GM12878 (cell line): Measurements from ENCODE around the gene PI16. TPM values are rescaled to one million over a fixed set of nuclear protein-coding genes. Genes with fewer than 3 reads are reported as not detected.

Experiments
- ATAC-seq: fragments of 200-7000 bp; cut with Tn5 transposase; 3 replicates; pipeline ENCODE4 v1.9.1; 2020; ENCODE audit warnings: mild to moderate bottlenecking, moderate library complexity
- BruUV-seq: library from RNA; stranded (reverse); fragments of 400-500 nt; replicated peaks from 2 replicates; lab custom pipeline; 2021; lab: Mats Ljungman, UMichigan
- CTCF ChIA-PET: fragments of 300-600 bp; sonication (Branson Sonifier 250); formaldehyde crosslinking; extraction: SDS; loops from one replicate; lab custom pipeline; 2021; ENCODE audit warnings: inconsistent platforms; lab: Yijun Ruan, JAX
- POLR2A ChIA-PET: fragments of 350-600 bp; formaldehyde crosslinking; extraction: SDS; loops from one replicate; lab custom pipeline; 2021; ENCODE audit warnings: inconsistent platforms; lab: Charles Lee
- RAD21 ChIA-PET: fragments of 300-600 bp; sonication (Branson Sonifier 250); formaldehyde crosslinking; loops from one replicate; lab custom pipeline; 2023; ENCODE audit warnings: antibody characterized with exemption; ENCODE audit not compliant: unreplicated experiment; lab: Charles Lee
- SMC1A ChIA-PET: fragments of 300-600 bp; sonication (Branson Sonifier 250); formaldehyde crosslinking; loops from one replicate; lab custom pipeline; 2023; ENCODE audit not compliant: unreplicated experiment, uncharacterized antibody; lab: Charles Lee
- DNase-seq: peaks from one replicate; pipeline ENCODE4 v3.0.0-alpha.2; 2011; ENCODE audit warnings: low read depth, low spot score
- FAIRE-seq: peaks from 3 replicates; lab custom pipeline; 2011; peaks lifted over from hg19 to GRCh38; lab: Jason Lieb, UNC
- H2AFZ ChIP-seq: 2 replicates; pipeline ENCODE4 v1.6.0; 2011; ENCODE audit warnings: low read depth, low read length, control low read depth; ENCODE audit not compliant: control insufficient read depth
- H3K27ac ChIP-seq: 2 replicates; pipeline ENCODE4 v1.5.1; 2011; ENCODE audit warnings: control low read depth; ENCODE audit not compliant: control insufficient read depth, insufficient read depth
- H3K27me3 ChIP-seq, 2 experiments: replicated peaks in 1 of 2; 2 replicates each; pipeline versions ENCODE4 v1.6.0 to v1.6.1; 2011; ENCODE audit warnings: low read length in 1 of 2; ENCODE audit not compliant: control insufficient read depth in 2 of 2, insufficient read depth in 2 of 2
- H3K36me3 ChIP-seq, 2 experiments: 2 replicates each; pipeline ENCODE4 v1.5.1; 2011; ENCODE audit warnings: low read length in 1 of 2; ENCODE audit not compliant: control insufficient read depth in 2 of 2, insufficient read depth in 2 of 2
- H3K4me1 ChIP-seq: 2 replicates; pipeline ENCODE4 v1.6.1; 2011; ENCODE audit warnings: mild to moderate bottlenecking, low read length, moderate library complexity, mixed read lengths; ENCODE audit not compliant: control insufficient read depth, insufficient read depth
- H3K4me2 ChIP-seq: 2 replicates; pipeline ENCODE4 v1.6.0; 2011; ENCODE audit warnings: control low read depth; ENCODE audit not compliant: control insufficient read depth, insufficient read depth
- H3K4me3 ChIP-seq: fragments of 200-600 bp; sonication (generic); 2 replicates; pipeline ENCODE4 v1.5.1; 2016
- H3K79me2 ChIP-seq: 2 replicates; pipeline ENCODE4 v1.6.0; 2011; ENCODE audit warnings: low read length; ENCODE audit not compliant: control insufficient read depth, insufficient read depth
- H3K9ac ChIP-seq: 2 replicates; pipeline ENCODE4 v1.8.0; 2011; ENCODE audit warnings: low read length, control low read depth, mixed read lengths; ENCODE audit not compliant: control insufficient read depth, insufficient read depth
- H3K9me3 ChIP-seq: replicated peaks from 3 replicates; pipeline ENCODE4 v1.5.1; 2011; ENCODE audit warnings: mild to moderate bottlenecking, low read length; ENCODE audit not compliant: control insufficient read depth, insufficient read depth
- H4K20me1 ChIP-seq: 2 replicates; pipeline ENCODE4 v1.6.0; 2011; ENCODE audit not compliant: control insufficient read depth, insufficient read depth
- EED ChIP-seq: sonication (generic); IDR thresholded peaks from 2 replicates; pipeline ENCODE4 v1.6.1; 2016; ENCODE audit warnings: antibody characterized with exemption, low read depth
- ESRRA ChIP-seq: IDR thresholded peaks from 2 replicates; pipeline ENCODE4 v1.6.1; 2012; ENCODE audit warnings: mild to moderate bottlenecking, low read length, improper control_type of control experiment
- IRF4 ChIP-seq: IDR thresholded peaks from 2 replicates; pipeline ENCODE4 v1.6.1; 2011; ENCODE audit warnings: low read depth, low read length
- JUNB ChIP-seq: IDR thresholded peaks from 2 replicates; pipeline ENCODE4 v1.6.1; 2016; ENCODE audit warnings: antibody characterized with exemption, mild to moderate bottlenecking
- RAD21 ChIP-seq: IDR thresholded peaks from 2 replicates; pipeline ENCODE4 v1.6.1; 2011; ENCODE audit warnings: mild to moderate bottlenecking, low read depth, low read length, moderate library complexity; ENCODE audit not compliant: insufficient read depth
- SIX5 ChIP-seq: IDR thresholded peaks from 2 replicates; pipeline ENCODE4 v1.6.1; 2011; ENCODE audit warnings: mild to moderate bottlenecking, low read depth, low read length, moderate library complexity; ENCODE audit not compliant: severe bottlenecking
- SMAD1 ChIP-seq: fragments of 450-650 bp; IDR thresholded peaks from 2 replicates; pipeline ENCODE4 v1.6.1; 2018; ENCODE audit warnings: mild to moderate bottlenecking, low read depth; ENCODE audit not compliant: partially characterized antibody
- SREBF1 ChIP-seq: IDR thresholded peaks from 2 replicates; pipeline ENCODE4 v1.6.1; 2012; ENCODE audit warnings: mild to moderate bottlenecking, low read length
- WRNIP1 ChIP-seq: IDR thresholded peaks from 2 replicates; pipeline ENCODE4 v1.6.1; 2011; ENCODE audit warnings: low read depth, low read length, improper control_type of control experiment, borderline replicate concordance
- YY1 ChIP-seq: IDR thresholded peaks from 2 replicates; pipeline ENCODE4 v1.6.1; 2011; ENCODE audit warnings: low read depth, mild to moderate bottlenecking, low read length
- ZNF24 ChIP-seq: fragments of 450-650 bp; IDR thresholded peaks from 2 replicates; pipeline ENCODE4 v1.6.1; 2017; ENCODE audit warnings: antibody characterized with exemption, mild to moderate bottlenecking
- WGBS: methylation state at CpG from one replicate; pipeline ENCODE4 v1.1.6; 2016; ENCODE audit warnings: low lambda C conversion rate; ENCODE audit not compliant: insufficient replicate concordance, insufficient coverage; ENCODE audit errors: missing lambda C conversion rate; 5-methylcytosine and 5-hydroxymethylcytosine counted together
- in situ Hi-C: fragments of 300-500 bp; cut with MboI; formaldehyde crosslinking; loops from 9 replicates; pipeline ENCODE4 v1.14.3; 2018; ENCODE audit warnings: mixed read lengths
- intact Hi-C: fragments of 100-400 bp; cut with micrococcal nuclease; formaldehyde crosslinking; loops from one replicate; pipeline ENCODE4 v1.14.2; 2022; ENCODE audit not compliant: unreplicated experiment
- polyA plus RNA-seq, 11 experiments: library from polyadenylated mRNA; depleted of rRNA in 4 of 11; unstranded in 6 of 11; stranded (reverse) in 5 of 11; fragments of >200 nt; fragmentation: Nextera tagmentation in 4 of 11; fragmentation: Illumina TruSeq in 1 of 11; extraction: Ambion mirVana in 4 of 11; extraction: Trizol in 1 of 11; gene quantifications; 1 replicate in 1 of 11; 2 replicates in 10 of 11; pipeline versions ENCODE4 v1.2.1 to v1.2.3, GENCODE V29; 2011 to 2016; ENCODE audit warnings: inconsistent platforms in 2 of 11, missing spikeins in 2 of 11, low read depth in 1 of 11
- total RNA-seq, 4 experiments: library from RNA; depleted of rRNA in 3 of 4; stranded (reverse); fragments of >200 nt in 3 of 4; fragmentation: Illumina TruSeq in 1 of 4; extraction: Trizol in 1 of 4; gene quantifications; 2 replicates each; pipeline versions ENCODE4 v1.2.1 to v1.2.3, GENCODE V29; 2013 to 2021
- TF ChIP-seq, protein P1 (sequence below): fragments of 450-650 bp; IDR thresholded peaks from 2 replicates; pipeline ENCODE4 v1.6.1; 2017; ENCODE audit warnings: low read depth, mild to moderate bottlenecking, moderate library complexity
- TF ChIP-seq, protein P2 (sequence below): fragments of 450-650 bp; conservative IDR thresholded peaks from 2 replicates; pipeline ENCODE4 v1.6.1; 2017; ENCODE audit warnings: mild to moderate bottlenecking, moderate library complexity
- TF ChIP-seq, protein P3 (sequence below): fragments of 450-650 bp; formaldehyde crosslinking; IDR thresholded peaks from 2 replicates; pipeline ENCODE4 v1.4.0; 2022; ENCODE audit warnings: mild to moderate bottlenecking, moderate library complexity
- TF ChIP-seq, protein P4 (sequence below): fragments of 150-350 bp; IDR thresholded peaks from 2 replicates; pipeline ENCODE4 v1.6.1; 2014; ENCODE audit warnings: mild to moderate bottlenecking, low read depth, low read length

PI16 gene
- total and polyA plus RNA-seq, 10 of the 15 experiments (the other 5 are each of a cell fraction or from before 2014, with no cell fraction given): 0.08 to 0.12 TPM; not detected in 8

DNA sequence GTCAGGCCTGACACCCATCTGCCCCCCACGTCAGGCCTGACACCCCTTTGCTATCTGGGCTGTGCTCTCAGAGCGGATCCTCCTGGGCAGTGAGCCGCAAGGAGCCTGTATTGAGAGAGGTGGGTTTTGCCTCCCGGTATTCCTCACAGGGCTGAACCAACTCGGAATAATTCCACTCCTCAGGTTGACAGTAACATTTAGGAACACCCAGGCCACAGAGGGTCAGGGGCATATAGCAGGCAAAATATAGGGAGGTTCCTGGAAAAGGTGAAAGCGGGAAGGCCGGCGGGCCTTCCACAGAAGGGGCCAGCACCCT is 44.1 kb downstream of the PI16 start:
- H4K20me1 ChIP-seq: no peaks in the 10 kb centered on the region
- in situ Hi-C loops: no loop called here
- SMC1A ChIA-PET: no interaction called here
- FAIRE-seq (no peak), ATAC-seq (no peak), DNase-seq (no peak)
- RAD21 ChIA-PET: no interaction called here
- H3K27ac ChIP-seq: no peak overlapping the region
- H3K27me3 ChIP-seq: no peaks in the 10 kb centered on the region
- no peak overlapping the region for H2AFZ ChIP-seq
- H3K9ac ChIP-seq: no peak overlapping the region
- POLR2A ChIA-PET: interaction anchor here (1.0 kb wide), 1 partner anchor 9 kb away, joined by 5 read pairs; no protein-coding TSS in a partner anchor
- CTCF ChIA-PET: no interaction called here
- H3K9me3 ChIP-seq: no peaks in the 10 kb centered on the region
- no peaks in the 10 kb centered on the region for H3K36me3 ChIP-seq
- no peaks in the 10 kb centered on the region for H3K4me1 ChIP-seq
- no peak overlapping the region for H3K4me2 ChIP-seq
- no peak for TF ChIP-seq SMAD1
- TF ChIP-seq, protein P1, sequence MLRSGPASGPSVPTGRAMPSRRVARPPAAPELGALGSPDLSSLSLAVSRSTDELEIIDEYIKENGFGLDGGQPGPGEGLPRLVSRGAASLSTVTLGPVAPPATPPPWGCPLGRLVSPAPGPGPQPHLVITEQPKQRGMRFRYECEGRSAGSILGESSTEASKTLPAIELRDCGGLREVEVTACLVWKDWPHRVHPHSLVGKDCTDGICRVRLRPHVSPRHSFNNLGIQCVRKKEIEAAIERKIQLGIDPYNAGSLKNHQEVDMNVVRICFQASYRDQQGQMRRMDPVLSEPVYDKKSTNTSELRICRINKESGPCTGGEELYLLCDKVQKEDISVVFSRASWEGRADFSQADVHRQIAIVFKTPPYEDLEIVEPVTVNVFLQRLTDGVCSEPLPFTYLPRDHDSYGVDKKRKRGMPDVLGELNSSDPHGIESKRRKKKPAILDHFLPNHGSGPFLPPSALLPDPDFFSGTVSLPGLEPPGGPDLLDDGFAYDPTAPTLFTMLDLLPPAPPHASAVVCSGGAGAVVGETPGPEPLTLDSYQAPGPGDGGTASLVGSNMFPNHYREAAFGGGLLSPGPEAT: no peak
- no peak for TF ChIP-seq YY1
- TF ChIP-seq ZNF24: no peak
- TF ChIP-seq RAD21: no peak
- no peak for TF ChIP-seq WRNIP1
- TF ChIP-seq SIX5: no peak
- TF ChIP-seq EED: no peak
- TF ChIP-seq IRF4: no peak
- TF ChIP-seq JUNB: no peak
- no peak for TF ChIP-seq ESRRA
- TF ChIP-seq, protein P2, sequence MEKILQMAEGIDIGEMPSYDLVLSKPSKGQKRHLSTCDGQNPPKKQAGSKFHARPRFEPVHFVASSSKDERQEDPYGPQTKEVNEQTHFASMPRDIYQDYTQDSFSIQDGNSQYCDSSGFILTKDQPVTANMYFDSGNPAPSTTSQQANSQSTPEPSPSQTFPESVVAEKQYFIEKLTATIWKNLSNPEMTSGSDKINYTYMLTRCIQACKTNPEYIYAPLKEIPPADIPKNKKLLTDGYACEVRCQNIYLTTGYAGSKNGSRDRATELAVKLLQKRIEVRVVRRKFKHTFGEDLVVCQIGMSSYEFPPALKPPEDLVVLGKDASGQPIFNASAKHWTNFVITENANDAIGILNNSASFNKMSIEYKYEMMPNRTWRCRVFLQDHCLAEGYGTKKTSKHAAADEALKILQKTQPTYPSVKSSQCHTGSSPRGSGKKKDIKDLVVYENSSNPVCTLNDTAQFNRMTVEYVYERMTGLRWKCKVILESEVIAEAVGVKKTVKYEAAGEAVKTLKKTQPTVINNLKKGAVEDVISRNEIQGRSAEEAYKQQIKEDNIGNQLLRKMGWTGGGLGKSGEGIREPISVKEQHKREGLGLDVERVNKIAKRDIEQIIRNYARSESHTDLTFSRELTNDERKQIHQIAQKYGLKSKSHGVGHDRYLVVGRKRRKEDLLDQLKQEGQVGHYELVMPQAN: no peak
- TF ChIP-seq SREBF1: no peak
- TF ChIP-seq, protein P3, sequence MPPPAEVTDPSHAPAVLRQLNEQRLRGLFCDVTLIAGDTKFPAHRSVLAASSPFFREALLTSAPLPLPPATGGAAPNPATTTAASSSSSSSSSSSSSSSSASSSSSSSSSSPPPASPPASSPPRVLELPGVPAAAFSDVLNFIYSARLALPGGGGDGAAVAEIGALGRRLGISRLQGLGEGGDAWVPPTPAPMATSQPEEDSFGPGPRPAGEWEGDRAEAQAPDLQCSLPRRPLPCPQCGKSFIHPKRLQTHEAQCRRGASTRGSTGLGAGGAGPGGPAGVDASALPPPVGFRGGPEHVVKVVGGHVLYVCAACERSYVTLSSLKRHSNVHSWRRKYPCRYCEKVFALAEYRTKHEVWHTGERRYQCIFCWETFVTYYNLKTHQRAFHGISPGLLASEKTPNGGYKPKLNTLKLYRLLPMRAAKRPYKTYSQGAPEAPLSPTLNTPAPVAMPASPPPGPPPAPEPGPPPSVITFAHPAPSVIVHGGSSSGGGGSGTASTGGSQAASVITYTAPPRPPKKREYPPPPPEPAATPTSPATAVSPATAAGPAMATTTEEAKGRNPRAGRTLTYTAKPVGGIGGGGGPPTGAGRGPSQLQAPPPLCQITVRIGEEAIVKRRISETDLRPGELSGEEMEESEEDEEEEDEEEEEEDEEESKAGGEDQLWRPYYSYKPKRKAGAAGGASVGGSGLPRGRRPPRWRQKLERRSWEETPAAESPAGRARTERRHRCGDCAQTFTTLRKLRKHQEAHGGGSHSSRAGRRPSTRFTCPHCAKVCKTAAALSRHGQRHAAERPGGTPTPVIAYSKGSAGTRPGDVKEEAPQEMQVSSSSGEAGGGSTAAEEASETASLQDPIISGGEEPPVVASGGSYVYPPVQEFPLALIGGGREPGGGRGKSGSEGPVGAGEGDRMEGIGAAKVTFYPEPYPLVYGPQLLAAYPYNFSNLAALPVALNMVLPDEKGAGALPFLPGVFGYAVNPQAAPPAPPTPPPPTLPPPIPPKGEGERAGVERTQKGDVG (CRISPR knock-in tag): no peak
- TF ChIP-seq, protein P4, sequence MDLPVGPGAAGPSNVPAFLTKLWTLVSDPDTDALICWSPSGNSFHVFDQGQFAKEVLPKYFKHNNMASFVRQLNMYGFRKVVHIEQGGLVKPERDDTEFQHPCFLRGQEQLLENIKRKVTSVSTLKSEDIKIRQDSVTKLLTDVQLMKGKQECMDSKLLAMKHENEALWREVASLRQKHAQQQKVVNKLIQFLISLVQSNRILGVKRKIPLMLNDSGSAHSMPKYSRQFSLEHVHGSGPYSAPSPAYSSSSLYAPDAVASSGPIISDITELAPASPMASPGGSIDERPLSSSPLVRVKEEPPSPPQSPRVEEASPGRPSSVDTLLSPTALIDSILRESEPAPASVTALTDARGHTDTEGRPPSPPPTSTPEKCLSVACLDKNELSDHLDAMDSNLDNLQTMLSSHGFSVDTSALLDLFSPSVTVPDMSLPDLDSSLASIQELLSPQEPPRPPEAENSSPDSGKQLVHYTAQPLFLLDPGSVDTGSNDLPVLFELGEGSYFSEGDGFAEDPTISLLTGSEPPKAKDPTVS: no peak
- no TSS peak for BruUV-seq
- no peaks in the 10 kb centered on the region for H3K79me2 ChIP-seq
- intact Hi-C loops: no loop called here
- H3K4me3 ChIP-seq: no peak overlapping the region
- WGBS: 74% methylated on average over 8 of the region's 8 CpGs
